Activated CD8-positive, alpha-beta memory T cell treated with anti-CD3 and anti-CD28 coated beads for 1 hour (primary cell): Measurements from ENCODE around the gene INHA.

Experiments used
- DNase-seq, 2 donors: peaks; one replicate each; pipeline ENCODE4 v3.0.0-alpha.2; 2020; ENCODE audit warnings: low read depth in 1 of 2; ENCODE audit errors: extremely low read depth in 1 of 2

Gene INHA, protein sequence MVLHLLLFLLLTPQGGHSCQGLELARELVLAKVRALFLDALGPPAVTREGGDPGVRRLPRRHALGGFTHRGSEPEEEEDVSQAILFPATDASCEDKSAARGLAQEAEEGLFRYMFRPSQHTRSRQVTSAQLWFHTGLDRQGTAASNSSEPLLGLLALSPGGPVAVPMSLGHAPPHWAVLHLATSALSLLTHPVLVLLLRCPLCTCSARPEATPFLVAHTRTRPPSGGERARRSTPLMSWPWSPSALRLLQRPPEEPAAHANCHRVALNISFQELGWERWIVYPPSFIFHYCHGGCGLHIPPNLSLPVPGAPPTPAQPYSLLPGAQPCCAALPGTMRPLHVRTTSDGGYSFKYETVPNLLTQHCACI

DNA sequence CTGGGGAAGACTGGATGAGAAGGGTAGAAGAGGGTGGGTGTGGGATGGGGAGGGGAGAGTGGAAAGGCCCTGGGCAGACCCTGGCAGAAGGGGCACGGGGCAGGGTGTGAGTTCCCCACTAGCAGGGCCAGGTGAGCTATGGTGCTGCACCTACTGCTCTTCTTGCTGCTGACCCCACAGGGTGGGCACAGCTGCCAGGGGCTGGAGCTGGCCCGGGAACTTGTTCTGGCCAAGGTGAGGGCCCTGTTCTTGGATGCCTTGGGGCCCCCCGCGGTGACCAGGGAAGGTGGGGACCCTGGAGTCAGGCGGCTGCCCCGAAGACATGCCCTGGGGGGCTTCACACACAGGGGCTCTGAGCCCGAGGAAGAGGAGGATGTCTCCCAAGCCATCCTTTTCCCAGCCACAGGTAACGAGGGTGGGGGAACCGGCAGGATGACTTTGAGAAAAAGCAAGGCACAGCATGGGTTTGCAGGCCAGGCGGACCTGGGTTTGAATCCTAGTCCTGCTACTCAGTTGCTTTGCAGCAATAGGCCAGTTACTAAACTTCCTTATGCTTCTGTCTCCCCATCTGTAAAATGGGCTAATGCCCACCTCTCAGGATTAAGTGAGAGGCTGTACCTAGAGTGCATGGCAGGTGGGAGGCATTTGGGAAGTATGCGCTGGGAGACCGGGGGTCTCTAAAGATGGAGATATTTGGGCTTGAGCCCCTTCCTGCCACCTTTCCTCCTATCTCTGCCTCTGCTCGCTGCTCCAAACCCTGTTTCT, at the start of gene INHA:
INHA (plus strand) TSS at position 74 of the 765 bp plus-strand sequence; CDS start at position 139, 65 bp downstream.
- no peak for DNase-seq

DNA sequence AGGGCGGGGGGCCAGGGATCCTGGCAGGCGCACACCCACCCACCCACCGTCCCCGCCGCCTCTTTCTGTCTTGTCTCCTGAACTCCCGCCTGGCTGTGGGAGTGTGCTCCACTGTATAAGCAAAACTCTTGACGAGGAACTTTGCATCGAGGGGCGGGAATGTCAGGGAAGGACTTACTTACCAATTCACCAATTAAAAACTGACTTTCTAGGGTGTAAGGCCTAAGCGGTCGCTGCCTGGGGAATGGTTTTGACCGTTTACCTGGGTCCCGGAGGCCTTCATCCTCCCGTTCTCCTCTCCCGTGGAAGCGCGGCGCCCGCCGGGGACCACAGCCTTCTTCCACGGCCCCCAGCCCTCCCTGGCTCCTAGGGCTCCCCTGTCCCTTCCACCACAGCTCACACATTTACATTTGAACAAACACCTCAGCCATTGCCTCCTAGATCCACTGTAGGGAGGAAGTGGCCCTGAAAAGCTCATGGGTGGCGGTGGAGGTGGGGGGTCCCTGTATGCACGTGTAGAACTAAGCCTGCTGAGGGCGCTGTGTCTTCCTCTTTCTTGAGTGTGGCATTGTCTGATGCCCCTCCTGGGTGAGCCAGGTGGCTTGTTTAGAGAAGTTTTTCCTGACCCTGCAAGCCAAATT, 49.0 kb upstream of the INHA start:
- DNase-seq, result no peak

DNA sequence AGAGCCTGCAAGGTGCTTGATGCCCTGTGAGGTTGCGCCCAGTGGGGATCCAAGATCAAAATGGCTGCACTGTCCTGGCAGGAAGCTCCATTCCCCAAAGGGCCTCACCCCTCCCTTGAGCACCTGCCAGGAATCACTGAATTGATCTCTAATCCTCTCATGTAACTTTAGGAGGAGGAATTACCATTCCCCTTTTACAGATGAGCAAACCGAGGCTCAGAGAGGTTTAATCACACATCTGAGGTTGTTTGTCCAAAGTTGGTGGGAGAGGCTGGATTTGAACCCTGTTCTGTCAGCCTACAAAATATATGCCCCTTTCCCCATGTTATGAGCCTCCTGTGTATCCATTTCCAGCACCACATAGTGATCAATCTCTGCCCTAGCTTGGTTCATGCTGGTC, 47.3 kb upstream of the INHA start:
- no peak for DNase-seq

DNA sequence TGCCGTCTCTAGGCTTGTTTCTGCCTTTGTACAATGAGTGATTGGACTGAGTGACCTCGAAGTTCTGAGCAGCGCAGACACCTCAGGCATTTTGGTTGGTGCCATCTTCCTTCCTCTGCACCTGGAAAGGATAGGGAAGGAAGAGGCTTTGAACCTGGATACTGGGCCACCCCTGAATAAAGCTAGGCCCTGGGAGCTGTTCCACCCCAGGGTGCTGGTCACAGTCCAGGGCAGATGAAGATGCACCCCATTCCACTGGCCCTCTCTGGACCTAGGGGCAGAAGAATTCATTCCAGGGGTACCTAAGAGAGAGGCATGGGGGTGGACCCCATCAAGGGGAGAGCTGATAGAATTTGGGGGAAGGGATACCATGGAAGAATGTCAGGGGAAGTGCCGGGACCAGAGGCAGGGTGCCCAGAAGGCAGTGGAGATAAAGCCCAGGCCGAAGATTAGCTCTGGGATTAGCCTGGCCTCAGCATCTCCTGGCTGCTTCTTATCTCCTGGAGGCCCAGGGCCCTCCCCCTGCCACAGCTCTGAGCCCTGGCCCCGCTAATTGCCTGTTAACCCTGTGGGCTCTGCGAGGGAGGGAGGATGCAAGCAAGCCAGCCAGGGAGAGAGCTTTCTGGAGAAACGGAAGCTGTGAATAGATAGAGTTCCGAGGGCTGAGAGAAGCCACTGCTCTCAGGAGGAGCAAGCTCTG, 46.4 kb upstream of the INHA start:
- no peak for DNase-seq

DNA sequence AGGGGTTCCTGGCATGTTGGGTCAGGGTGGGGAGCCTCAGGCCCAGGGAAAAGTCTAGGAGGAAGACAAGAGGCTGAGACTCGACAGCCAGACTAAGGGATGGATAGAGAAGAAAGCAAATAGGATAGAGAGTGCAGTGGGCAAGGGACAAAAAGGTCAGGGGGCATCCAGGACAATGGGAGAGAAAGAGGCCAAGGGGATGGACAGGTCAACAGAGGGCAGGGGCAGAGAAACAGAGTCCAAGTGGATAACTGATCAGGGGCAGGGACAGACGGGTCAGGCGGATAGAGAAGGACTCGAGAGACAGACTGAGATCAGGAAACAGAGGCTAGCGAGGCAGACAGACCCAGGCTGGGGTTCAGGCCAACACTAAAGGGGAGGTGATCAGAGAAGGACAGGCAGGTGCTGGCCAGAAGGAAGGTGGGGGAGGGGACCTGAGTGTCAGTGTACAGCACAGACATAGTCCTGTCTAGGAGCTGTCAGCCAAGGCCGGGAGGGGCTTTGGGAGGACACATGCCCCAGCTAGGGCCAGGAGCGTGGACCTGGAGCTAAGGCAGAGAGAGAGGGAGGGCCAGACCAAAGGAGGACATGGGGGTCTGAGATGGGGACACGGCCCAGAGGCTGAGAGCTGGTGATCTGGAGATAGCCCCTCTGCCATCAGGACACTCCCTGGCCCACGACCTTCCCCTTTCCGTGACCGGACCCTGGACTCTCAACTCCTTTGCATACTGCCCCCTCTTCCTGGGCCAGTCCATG, 45.6 kb upstream of the INHA start:
- no peak for DNase-seq

DNA sequence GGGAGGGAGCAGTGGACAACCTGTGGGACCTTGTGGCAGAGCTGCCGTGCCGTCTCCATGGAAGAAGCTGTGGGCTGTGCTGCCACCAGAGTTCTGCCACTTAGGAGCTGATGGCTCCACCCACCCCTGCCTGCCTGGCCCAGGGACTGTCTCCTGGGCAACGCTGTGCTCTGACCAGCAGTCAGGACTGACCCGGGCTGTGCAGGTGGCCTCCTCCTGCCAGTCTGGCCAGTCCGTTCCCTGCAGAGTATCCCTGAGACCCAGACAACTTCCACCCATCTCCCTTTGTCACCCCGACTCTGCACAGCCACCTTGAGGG, 45.1 kb upstream of the INHA start:
- no peak for DNase-seq

DNA sequence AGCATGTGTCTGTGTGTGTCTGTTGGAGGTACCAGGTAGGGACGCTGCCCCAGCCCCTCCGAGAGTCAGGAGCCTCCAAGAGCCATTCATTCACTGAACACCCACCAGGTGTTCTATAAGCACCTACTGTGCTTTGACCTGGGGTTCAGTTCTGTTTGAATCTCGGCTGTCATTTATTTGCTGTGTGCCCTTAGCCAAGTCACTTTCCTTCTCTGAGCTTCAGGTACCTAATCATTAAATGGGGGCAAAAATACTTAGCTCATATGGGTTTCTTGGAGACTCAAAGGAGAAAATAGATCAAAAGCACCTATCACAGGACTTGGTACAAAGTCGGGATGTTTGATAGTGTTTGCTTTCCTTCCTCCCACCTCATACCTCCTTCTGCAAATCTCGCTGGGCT, 44.6 kb upstream of the INHA start:
- no peak for DNase-seq

DNA sequence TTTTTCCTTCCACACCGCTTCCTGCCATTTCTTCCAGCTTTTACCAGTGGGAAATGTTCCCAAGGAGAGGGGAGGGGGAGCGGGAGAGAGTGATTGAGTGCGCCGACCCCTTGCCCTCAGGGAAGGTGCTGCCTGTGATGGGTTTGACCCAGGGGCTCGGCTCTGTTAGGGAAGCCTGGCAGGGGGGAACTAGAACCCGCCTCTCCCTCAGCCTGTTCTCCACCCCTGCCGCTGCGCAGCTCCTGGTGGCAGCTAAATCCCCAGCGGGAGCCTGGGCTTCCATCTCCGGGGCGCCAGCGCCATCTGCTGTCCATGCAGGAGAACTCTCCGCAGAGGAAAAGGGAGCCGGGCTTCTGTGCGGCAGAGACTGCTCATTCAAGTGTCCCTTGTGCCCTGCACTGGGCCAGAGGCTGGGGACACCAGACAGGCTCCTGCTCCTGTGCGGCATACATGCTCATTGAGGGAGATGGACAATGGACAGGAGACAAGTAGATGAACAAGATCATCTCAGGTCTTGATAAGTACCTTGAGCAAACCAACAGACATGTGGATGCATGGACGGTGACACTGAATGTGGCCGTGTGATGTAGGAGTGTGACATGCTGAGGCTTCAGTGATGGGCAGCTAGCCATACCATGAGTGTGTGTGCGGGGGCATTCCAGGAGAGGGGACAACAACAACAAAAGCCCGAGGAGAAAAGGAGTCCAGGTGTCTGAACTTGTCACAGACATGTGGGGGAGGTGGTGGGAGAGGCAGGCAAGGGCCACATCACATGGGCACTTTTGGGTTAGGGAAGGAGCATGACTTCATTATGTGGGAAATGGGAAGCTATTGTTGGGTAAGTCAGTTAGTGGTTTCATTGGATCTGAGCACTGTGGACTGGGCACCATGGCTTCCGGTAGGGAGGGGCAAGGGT, 41.8 kb upstream of the INHA start:
- peak; percentile 62 to 84 for DNase-seq

DNA sequence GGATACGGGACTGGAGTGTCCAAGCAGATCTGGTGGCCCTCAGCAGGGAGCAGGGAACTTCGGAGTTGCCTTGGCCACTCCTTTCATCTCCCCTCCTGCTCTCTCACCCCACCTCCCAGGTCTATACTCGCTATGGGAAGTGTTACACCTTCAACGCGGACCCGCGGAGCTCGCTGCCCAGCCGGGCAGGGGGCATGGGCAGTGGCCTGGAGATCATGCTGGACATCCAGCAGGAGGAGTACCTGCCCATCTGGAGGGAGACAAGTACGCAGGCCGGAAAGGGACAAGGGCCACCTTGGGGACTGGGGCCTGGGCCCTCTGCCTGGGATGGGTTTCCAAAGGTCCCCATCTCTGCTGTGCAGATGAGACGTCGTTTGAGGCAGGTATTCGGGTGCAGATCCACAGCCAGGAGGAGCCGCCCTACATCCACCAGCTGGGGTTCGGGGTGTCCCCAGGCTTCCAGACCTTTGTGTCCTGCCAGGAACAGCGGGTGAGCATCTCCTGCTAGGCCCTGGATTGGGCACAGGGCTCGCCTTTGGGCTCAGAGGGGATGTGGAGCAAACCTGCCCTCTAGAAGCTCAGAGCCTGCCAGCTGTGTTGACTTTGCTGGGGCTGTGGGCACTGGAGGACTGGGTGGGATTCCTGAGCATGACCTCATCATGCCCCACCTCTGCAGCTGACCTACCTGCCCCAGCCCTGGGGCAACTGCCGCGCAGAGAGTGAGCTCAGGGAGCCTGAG, 40.3 kb upstream of the INHA start:
- DNase-seq, result no peak

DNA sequence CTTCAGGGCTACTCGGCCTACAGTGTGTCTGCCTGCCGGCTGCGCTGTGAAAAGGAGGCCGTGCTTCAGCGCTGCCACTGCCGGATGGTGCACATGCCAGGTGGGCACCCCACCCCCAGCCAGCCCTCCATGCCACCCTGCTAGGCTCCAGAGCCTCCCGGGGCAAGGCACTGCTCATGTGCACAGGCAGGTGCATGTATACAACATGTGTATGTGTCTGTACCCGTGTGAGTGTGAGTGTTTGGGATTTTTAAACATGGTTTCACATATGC, 39.8 kb upstream of the INHA start:
- DNase-seq, result no peak

DNA sequence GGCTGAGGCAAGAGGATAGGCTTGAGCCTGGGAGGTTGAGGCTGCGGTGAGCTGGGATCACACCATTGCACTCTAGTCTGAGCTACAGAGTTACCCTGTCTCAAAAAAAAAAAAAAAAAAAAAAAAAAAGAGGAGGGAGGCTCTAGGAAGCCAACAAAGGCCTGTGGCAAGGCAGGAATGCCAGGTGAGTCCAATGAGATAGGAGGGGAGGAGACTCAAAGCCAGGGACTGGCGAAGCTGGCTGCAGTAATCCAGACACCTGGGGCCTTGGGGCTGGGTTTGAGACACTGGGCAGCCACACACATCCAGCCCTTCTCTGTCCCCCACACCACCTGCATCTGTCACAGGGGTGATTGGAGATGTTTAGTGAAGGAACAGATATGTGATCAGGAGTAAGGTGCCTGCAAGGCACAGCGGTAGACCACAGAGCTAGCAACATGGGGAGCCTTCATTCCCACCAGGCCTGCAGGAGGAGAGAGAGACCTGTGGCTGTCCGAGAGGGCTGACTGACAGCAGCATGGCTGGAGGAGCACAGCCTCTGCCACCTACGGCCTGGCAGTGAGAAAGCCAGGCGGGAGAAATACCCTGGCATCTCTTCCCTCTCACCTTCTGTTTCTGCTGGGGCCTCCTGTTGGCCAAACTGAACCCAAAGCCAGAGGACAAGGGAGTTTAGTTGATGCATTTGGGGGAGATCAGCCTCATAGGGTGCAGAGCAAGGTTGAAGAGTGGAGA, 38.0 kb upstream of the INHA start:
- DNase-seq, result no peak

DNA sequence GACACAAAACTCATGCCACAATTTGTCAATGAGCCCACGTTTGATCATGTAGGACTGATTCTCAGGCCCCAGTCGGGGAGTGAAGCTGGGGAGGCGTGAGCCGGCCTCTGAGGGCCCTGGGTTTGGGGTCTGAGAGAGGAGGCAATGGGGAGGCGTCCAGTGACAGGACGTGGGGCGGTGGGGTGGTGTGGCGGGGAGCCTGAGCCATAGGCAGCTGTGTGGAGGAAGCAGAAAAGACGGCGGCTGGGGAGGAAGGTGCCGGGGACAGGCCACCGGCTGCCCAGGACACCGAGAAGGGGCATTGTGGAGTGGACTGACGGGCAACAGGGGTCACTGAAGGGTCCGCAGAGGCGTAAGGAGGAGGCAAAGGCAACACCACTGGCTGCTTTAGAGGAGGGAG, 35.7 kb upstream of the INHA start:
- DNase-seq, result no peak

DNA sequence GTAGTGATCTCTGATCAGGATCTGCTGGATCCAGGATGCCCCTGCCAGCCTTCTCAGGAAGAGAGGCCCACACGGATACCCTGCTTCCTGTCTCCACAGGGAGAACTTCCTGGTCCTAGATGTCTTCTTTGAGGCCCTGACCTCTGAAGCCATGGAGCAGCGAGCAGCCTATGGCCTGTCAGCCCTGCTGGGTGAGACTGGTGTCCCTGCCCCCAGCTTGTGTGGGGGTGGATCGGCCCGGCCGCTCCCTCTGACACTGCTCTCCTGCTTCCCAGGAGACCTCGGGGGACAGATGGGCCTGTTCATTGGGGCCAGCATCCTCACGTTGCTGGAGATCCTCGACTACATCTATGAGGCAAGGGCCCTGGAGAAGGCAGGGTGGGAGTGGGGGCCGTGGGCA, 35.1 kb upstream of the INHA start:
- no peak for DNase-seq

DNA sequence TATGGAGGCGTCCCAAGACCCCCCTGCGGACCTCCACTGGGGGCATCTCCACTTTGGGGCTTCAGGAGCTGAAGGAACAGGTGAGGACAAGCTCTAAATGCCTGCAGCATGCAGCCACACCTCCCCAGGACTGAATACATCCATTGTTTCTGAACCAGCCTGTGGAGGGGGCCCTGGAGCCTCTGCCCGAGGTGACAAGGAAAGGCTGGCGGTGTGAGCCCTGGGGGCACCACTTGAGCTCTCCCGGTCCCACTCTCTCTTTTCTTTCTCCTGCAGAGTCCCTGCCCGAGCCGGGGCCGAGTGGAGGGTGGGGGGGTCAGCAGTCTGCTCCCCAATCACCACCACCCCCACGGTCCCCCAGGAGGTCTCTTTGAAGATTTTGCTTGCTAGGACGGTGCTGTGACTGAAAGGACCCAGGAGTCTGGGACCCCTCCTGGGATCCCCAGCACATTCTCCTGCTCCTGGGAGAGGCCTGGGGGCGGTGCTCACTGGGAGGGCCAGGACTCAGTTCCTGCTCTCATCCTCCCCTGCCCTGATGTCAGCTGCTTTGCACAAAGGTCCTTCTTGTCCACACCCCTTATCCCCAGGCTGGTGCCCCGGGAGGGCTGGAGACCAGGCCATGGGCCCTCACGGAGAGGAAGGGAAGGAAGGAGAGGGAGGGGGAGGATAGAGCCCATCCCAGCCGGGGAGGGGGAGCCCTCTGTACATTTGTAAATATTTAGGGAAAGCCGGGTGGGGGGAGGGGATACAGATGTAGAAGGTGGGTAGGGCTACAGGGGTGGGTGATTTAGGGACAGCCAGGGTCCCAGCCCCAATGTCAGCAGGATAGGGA, 34.2 kb upstream of the INHA start:
- DNase-seq, result no peak

DNA sequence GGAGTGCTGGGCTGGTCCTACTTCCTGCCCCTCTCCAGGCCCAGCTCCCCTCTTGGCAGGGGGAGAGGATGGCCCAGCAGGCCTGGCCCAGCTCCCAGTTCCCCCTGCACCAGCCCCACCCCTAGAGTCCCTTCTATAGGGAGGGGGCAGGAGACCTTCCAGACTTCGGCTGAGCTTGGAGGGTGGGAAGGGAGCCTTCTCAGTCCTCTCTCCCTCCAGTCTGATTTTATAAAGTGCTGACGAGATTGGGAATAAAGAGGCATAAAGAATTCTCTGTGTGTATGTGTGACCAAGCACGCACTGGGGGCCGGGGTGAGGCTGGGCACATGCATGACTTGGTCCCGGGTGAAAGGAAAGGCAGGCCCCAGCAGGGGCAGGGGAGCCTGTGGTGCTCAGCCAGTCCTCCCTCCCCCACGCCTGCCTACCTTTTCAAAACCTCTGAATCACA, 33.6 kb upstream of the INHA start:
- DNase-seq, result no peak

DNA sequence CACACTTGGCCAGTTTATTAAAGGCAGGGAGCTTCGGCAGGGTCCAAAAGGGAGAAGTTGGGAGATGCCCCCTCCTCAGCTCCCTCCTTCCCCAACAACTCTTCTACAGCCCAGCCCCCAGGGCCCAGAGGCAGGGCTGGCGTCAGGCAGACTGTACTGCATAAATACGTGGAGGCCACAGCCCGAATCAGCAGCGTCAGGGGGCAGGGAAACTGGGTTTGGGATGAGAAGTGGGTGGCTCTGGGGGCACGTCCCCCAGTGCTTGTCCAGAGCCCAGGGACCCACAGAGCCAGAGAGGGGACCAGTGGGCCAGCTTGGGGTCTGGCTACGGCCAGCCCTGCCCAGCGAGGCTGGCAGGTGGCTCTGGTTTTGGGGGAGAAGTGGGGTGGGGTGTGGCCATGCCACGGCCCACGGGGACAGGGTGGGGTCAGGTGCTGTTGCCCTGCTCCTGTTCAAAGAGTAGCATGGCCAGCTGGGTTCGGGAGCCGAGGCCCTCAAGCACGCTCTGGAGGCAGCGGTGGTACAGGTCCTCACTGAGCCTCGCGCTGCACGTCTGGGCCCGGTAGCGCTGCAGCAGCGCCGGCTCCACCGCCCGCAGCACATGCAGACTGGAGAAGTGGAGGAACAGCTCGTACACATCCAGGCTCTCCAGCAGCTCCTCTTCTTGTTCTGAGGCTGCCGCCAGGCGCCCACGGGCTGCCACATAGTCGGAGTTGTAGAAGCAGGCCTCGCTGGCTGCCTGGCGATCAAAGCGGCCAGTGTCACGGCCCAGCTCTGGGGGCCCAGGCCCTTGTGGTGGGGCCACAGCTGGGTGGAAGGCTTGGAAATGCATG, 32.9 kb upstream of the INHA start:
- DNase-seq, result no peak
